HCT116 (cell line): ENCODE data around the gene EYA3. TPM values are rescaled to one million over a fixed set of nuclear protein-coding genes. Genes with fewer than 3 reads are reported as not detected.

Experiments
- ATAC-seq: fragments of 200-7000 bp; cut with Tn5 transposase; 2 replicates; pipeline ENCODE4 v1.9.1; 2020; ENCODE audit warnings: mild to moderate bottlenecking, moderate library complexity
- BruUV-seq: library from RNA; stranded (reverse); fragments of 400-500 nt; replicated peaks from 2 replicates; lab custom pipeline; 2021; lab: Mats Ljungman, UMichigan
- CTCF ChIA-PET: fragments of 300-600 bp; sonication (Branson Sonifier 250); formaldehyde crosslinking; loops from one replicate; lab custom pipeline; 2021; ENCODE audit warnings: antibody characterized with exemption; lab: Charles Lee
- POLR2A ChIA-PET: fragments of 300-600, 350-600 bp; sonication (Branson Sonifier 250); formaldehyde crosslinking; loops from one replicate; lab custom pipeline; 2021; ENCODE audit warnings: antibody characterized with exemption; lab: Charles Lee
- RAD21 ChIA-PET, 2 experiments: fragments of 300-600 bp; sonication (Branson Sonifier 250); formaldehyde crosslinking; loops; one replicate each; lab custom pipeline; 2023; ENCODE audit warnings: low total read pairs in 2 of 2; ENCODE audit not compliant: uncharacterized antibody in 2 of 2, unreplicated experiment in 2 of 2, low non-redundant PET in 1 of 2; lab: Charles Lee
- DNase-seq: peaks from one replicate; pipeline ENCODE4 v3.0.0-alpha.2; 2010; ENCODE audit warnings: low read depth, low spot score
- H2AFZ ChIP-seq: fragments of 200-600 bp; shearing (Covaris generic), sonication (generic); 2 replicates; pipeline ENCODE4 v1.6.1; 2017; ENCODE audit warnings: low read depth, mixed run types, mixed read lengths, antibody characterized with exemption, low read length; ENCODE audit not compliant: poor library complexity, severe bottlenecking
- H3K27ac ChIP-seq: 2 replicates; pipeline ENCODE4 v1.5.1; 2012; ENCODE audit warnings: low read depth, low read length
- H3K27me3 ChIP-seq: fragments of 200-600 bp; sonication (generic); 2 replicates; pipeline ENCODE4 v1.6.1; 2016; ENCODE audit warnings: mixed run types, low read length, mixed read lengths; ENCODE audit not compliant: insufficient read depth
- H3K36me3 ChIP-seq, 2 experiments: fragments of 200-500 bp in 1 of 2; fragments of 200-600 bp in 1 of 2; sonication (Bioruptor generic) in 1 of 2; sonication (generic) in 1 of 2; 2 replicates each; pipeline versions ENCODE4 v1.5.1 to v1.6.1; 2014 to 2016; ENCODE audit warnings: low read length in 2 of 2, inconsistent platforms in 1 of 2, mixed read lengths in 1 of 2, mixed run types in 1 of 2; ENCODE audit not compliant: insufficient read depth in 2 of 2, control insufficient read depth in 1 of 2
- H3K4me1 ChIP-seq, 2 experiments: fragments of 200-600 bp in 1 of 2; sonication (generic) in 1 of 2; 2 replicates each; pipeline versions ENCODE4 v1.5.1 to v1.6.1; 2012 to 2017; ENCODE audit warnings: low read length in 2 of 2, inconsistent platforms in 1 of 2, mild to moderate bottlenecking in 1 of 2, mixed read lengths in 1 of 2, mixed run types in 1 of 2, moderate library complexity in 1 of 2; ENCODE audit not compliant: insufficient read depth in 2 of 2, control insufficient read depth in 1 of 2
- H3K4me2 ChIP-seq: fragments of 200-600 bp; sonication (generic); 2 replicates; pipeline ENCODE4 v1.6.1; 2017; ENCODE audit warnings: mixed run types, low read length, mixed read lengths
- H3K4me3 ChIP-seq, 2 experiments: fragments of 200-600 bp in 1 of 2; sonication (generic) in 1 of 2; replicated peaks in 1 of 2; 2 replicates each; pipeline ENCODE4 v1.5.1; 2011 to 2016; ENCODE audit warnings: low read length in 2 of 2, control low read depth in 1 of 2, low read depth in 1 of 2, mild to moderate bottlenecking in 1 of 2, mixed read lengths in 1 of 2, mixed run types in 1 of 2
- H3K79me2 ChIP-seq: fragments of 200-600 bp; sonication (generic); 2 replicates; pipeline ENCODE4 v1.6.1; 2017; ENCODE audit warnings: mild to moderate bottlenecking, mixed run types, low read length, moderate library complexity, mixed read lengths; ENCODE audit not compliant: insufficient read depth
- H3K9ac ChIP-seq: fragments of 200-600 bp; sonication (generic); 2 replicates; pipeline ENCODE4 v1.6.1; 2016; ENCODE audit warnings: low read length, mixed read lengths
- H3K9me2 ChIP-seq: fragments of 200-600 bp; sonication (generic), shearing (Covaris generic); 2 replicates; pipeline ENCODE4 v1.6.1; 2017; ENCODE audit warnings: mixed run types, mild to moderate bottlenecking, moderate library complexity; ENCODE audit not compliant: insufficient read depth
- H3K9me3 ChIP-seq, 2 experiments: fragments of 200-500 bp in 1 of 2; fragments of 200-600 bp in 1 of 2; sonication (Bioruptor generic) in 1 of 2; sonication (generic) in 1 of 2; 2 replicates each; pipeline ENCODE4 v1.6.1; 2014 to 2017; ENCODE audit warnings: low read length in 2 of 2, mixed read lengths in 2 of 2, inconsistent platforms in 1 of 2, low read depth in 1 of 2, mild to moderate bottlenecking in 1 of 2, mixed run types in 1 of 2, moderate library complexity in 1 of 2; ENCODE audit not compliant: control insufficient read depth in 1 of 2, insufficient read depth in 1 of 2
- H4K20me1 ChIP-seq: fragments of 200-600 bp; sonication (generic), shearing (Covaris generic); 2 replicates; pipeline ENCODE4 v1.6.1; 2017; ENCODE audit warnings: mixed run types, mild to moderate bottlenecking, moderate library complexity; ENCODE audit not compliant: insufficient read depth
- SP1 ChIP-seq: IDR thresholded peaks from 2 replicates; pipeline ENCODE4 v1.6.1; 2012; ENCODE audit warnings: low read depth
- intact Hi-C: fragments of 100-400 bp; cut with micrococcal nuclease; formaldehyde crosslinking; loops from 2 replicates; pipeline ENCODE4 v1.10.0; 2022
- total RNA-seq: library from RNA; stranded (reverse); gene quantifications from one replicate; pipeline ENCODE4 v1.2.1, GENCODE V29; 2021; ENCODE audit not compliant: unreplicated experiment
- TF ChIP-seq, protein P1 (sequence below): IDR thresholded peaks from 2 replicates; pipeline ENCODE4 v1.6.1; 2011; ENCODE audit warnings: mild to moderate bottlenecking, low read length, moderate library complexity; ENCODE audit not compliant: insufficient replicate concordance; ENCODE audit errors: extremely low read depth

The EYA3 gene
- total RNA-seq, 1 experiment from 2014 or later = 25.9 TPM

DNA sequence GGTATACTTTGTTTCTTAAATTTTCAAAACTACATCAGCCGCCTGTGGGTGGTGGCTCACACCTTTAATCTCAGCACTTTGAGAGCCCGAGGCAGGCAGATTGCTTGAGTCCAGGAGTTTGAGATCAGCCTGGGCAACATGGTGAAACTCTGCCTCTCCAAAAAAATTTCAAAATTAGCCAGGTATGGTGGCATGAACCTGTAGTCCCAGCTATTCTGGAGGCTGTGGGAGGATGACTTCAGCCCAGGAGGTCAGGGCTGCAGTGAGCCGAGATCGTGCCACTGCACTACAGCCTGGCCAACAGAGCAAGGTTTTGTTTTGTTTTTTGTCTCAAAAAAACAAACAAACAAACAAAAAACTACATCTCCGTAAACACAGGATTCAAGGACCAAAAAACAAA, 3.3 kb downstream of the EYA3 start (continued):
- TF ChIP-seq, protein P1, sequence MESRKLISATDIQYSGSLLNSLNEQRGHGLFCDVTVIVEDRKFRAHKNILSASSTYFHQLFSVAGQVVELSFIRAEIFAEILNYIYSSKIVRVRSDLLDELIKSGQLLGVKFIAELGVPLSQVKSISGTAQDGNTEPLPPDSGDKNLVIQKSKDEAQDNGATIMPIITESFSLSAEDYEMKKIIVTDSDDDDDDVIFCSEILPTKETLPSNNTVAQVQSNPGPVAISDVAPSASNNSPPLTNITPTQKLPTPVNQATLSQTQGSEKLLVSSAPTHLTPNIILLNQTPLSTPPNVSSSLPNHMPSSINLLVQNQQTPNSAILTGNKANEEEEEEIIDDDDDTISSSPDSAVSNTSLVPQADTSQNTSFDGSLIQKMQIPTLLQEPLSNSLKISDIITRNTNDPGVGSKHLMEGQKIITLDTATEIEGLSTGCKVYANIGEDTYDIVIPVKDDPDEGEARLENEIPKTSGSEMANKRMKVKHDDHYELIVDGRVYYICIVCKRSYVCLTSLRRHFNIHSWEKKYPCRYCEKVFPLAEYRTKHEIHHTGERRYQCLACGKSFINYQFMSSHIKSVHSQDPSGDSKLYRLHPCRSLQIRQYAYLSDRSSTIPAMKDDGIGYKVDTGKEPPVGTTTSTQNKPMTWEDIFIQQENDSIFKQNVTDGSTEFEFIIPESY = no peak

DNA sequence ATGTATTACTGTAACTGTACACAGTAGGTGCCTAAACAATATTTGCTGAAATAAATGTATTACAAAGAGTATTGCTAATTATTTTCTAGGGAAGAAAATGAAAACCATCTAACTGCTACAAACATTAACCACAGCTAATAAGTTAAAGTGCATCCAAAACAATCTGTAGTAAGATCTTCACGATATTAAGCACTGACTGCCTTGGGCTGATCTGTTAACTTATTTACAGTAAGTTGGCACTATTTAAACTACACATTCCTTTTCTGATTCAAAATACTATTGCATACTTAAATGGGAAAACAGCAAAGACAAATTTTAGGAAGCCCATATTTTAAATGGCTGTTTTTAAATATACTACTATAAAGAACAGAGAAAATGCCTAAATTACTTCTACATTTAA, 4.5 kb downstream of the EYA3 start:
- RAD21 ChIA-PET = no interaction called here
- H3K27ac ChIP-seq = no peak overlapping the region

More for the DNA sequence above, 4.5 kb downstream of the EYA3 start:
- DNase-seq = no peak
- intact Hi-C loops = no loop called here
- H2AFZ ChIP-seq = no peak overlapping the region
- no TSS peak for BruUV-seq
- no peak overlapping the region for H3K9ac ChIP-seq
- H3K4me3 ChIP-seq = no peak overlapping the region
- TF ChIP-seq SP1 = no peak
- no peaks in the 10 kb centered on the region for H4K20me1 ChIP-seq
- no peaks in the 10 kb centered on the region for H3K9me3 ChIP-seq
- CTCF ChIA-PET = no interaction called here
- no peaks in the 10 kb centered on the region; a peak in 1 of 4 replicates for H3K36me3 ChIP-seq
- POLR2A ChIA-PET = no interaction called here
- peaks cover 8 to 18% of the 10 kb centered on the region in 2 experiments; a peak in 3 of 4 replicates for H3K4me1 ChIP-seq
- no peak overlapping the region for H3K4me2 ChIP-seq
- no peak for ATAC-seq
- H3K9me2 ChIP-seq = no peaks in the 10 kb centered on the region
- no peaks in the 10 kb centered on the region for H3K27me3 ChIP-seq
- peaks cover 89% of the 10 kb centered on the region for H3K79me2 ChIP-seq
